Tibial nerve (tissue), 4 donors: ENCODE data around the gene GIMAP4.

Experiments
- CTCF ChIP-seq, 5 experiments: fragments of 200-600 bp in 3 of 5; fragments of 450-650 bp in 2 of 5; sonication (generic) in 3 of 5; IDR thresholded peaks; one replicate each; pipeline ENCODE4 v1.5.1; 2016 to 2019; ENCODE audit warnings: antibody characterized with exemption in 5 of 5, mild to moderate bottlenecking in 3 of 5, moderate library complexity in 2 of 5
- EP300 ChIP-seq, 2 donors: sonication (generic); formaldehyde crosslinking; IDR thresholded peaks; one replicate each; pipeline ENCODE4 v1.6.1; 2017; ENCODE audit warnings: antibody characterized with exemption in 2 of 2, mild to moderate bottlenecking in 1 of 2
- POLR2A ChIP-seq, 2 donors: fragments of 450-650 bp; IDR thresholded peaks; one replicate each; pipeline ENCODE4 v1.6.1; 2017; ENCODE audit warnings: antibody characterized with exemption in 2 of 2, mild to moderate bottlenecking in 2 of 2, moderate library complexity in 2 of 2

GRCh38 chr7:150564566-150564965 lies 2.6 kb upstream of the GIMAP4 start:
- TF ChIP-seq EP300 (IDR thresholded peaks at IDR 0.05), result no peak
- TF ChIP-seq CTCF (IDR thresholded peaks at IDR 0.05), result no peak
- no peak for TF ChIP-seq POLR2A (IDR thresholded peaks at IDR 0.05)
